Subcutaneous adipose tissue (tissue), 4 donors: ENCODE results near the gene SLC29A3. TPM values are rescaled to one million over a fixed set of nuclear protein-coding genes. Genes with fewer than 3 reads are reported as not detected.

ENCODE experiments used
- total RNA-seq, 4 donors: library from RNA; depleted of rRNA; stranded (reverse); fragments of >200 nt; gene quantifications; one replicate each; pipeline ENCODE4 v1.1.0, GENCODE V29; 2016
- TF ChIP-seq, protein P1 (sequence below): fragments of 450-650 bp; IDR thresholded peaks from one replicate; pipeline ENCODE4 v1.5.1; 2016; ENCODE audit warnings: low read depth, mild to moderate bottlenecking, control low read depth, antibody characterized with exemption, moderate library complexity

The SLC29A3 gene
- total RNA-seq, 4 donors from 2014 or later, result 2.6 to 25.8 (median 4.2) TPM

DNA sequence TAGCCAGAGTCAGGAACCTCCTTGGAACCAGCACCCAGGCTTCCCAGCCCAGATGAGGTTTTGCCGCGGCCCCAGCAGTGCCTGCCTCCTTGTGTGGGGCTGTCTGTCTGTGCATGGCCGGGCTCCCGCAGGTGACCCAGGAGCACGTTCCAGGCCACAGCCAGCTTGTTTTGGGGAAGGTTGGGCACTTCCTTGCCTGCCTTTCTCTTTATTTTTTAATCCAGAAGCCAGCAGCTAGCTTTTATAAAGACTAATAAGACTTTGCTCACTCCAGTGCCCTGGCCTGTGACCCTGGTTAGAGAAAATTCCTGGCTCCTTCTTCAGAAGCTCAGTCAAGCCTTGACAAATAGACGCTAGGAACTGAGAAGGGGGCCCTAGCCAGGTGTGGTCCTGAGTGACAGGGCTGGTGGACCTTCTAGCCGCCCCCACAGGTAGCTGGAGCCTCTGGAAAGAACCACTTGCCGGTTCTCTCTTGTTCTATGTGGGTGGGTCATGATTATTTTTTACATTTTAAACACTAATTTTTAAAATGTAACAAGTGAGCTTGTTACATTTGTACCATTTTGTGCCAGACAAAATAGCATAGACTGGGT lies 837 bp downstream of the SLC29A3 start:
- TF ChIP-seq, protein P1, sequence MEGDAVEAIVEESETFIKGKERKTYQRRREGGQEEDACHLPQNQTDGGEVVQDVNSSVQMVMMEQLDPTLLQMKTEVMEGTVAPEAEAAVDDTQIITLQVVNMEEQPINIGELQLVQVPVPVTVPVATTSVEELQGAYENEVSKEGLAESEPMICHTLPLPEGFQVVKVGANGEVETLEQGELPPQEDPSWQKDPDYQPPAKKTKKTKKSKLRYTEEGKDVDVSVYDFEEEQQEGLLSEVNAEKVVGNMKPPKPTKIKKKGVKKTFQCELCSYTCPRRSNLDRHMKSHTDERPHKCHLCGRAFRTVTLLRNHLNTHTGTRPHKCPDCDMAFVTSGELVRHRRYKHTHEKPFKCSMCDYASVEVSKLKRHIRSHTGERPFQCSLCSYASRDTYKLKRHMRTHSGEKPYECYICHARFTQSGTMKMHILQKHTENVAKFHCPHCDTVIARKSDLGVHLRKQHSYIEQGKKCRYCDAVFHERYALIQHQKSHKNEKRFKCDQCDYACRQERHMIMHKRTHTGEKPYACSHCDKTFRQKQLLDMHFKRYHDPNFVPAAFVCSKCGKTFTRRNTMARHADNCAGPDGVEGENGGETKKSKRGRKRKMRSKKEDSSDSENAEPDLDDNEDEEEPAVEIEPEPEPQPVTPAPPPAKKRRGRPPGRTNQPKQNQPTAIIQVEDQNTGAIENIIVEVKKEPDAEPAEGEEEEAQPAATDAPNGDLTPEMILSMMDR, result no peak

GRCh38 chr10:71320592-71320991 lies 1.5 kb downstream of the SLC29A3 start:
- TF ChIP-seq, protein P1, result no peak

GRCh38 chr10:71321386-71321785 lies 2.3 kb downstream of the SLC29A3 start:
- TF ChIP-seq, protein P1, result no peak

DNA sequence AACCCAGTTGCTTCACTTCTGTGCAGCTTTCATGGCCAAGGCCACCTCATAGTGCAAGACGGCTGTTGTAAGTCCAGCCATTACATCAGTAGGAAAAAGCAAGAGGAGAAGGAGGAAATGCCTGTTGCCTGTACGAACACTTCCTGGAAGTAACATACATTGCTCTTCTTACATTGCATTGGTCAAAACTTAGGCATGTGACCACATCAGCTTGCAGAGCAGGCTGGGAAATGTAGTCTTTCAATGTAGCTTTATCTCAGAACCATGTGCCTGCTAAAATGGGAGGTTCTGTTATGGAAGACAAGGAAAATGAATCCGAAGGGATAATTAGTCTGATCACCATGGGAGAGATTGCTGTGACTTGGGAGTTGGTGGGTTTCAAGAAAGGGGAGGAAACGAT lies 4.3 kb downstream of the SLC29A3 start:
- TF ChIP-seq, protein P1, result no peak

DNA sequence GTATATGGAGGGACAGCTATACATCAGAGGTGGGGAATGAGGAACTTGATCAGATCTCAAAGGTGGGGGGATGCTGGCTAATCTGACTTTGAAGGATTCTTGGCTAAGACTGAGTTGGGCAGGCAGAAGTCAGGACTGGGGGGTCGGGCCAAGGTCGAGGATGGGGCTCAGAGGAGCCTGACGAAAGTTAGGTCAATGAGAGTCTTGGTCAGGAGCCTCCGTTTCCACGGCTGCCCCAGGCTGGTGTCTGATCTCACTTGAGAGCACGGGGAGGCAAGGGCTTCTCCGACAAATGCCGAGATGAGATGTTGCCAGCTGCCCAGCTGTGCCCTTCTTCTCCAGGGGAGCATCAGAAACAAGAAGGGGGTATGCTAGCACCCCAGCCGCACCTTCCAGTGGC lies 5.7 kb downstream of the SLC29A3 start:
- TF ChIP-seq, protein P1, result no peak

- TF ChIP-seq, protein P1, result no peak
Measured at GRCh38 chr10:71325267-71325666, 6.2 kb downstream of the SLC29A3 start.

DNA sequence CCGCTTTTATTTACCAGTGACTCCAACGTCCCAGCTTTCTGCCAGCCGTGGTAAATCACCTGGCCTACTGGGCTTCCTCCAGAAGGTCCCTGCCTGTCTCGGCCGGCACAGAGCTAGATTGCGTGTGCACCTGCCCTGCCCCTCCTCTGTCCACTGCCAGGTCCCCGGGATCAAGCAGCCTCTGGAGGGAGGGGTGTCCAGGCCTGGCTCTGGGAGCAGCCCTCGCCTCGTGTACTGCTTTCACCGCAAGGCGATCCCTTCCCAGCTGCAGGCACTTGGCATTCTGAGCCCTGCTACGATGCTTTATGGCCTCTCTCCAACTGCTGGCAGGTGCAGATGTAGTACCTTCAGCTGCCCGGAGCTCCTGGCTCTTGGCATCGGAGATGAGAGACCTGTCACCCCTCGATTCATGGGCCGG lies 7.4 kb downstream of the SLC29A3 start:
- TF ChIP-seq, protein P1, result no peak
